GM06990 (cell line): ENCODE measurements around the gene UTF1.

Experiments
- DNase-seq: peaks from one replicate; pipeline ENCODE4 v3.0.0-alpha.2; 2011; ENCODE audit not compliant: insufficient read length; ENCODE audit errors: extremely low read depth
- H3K27me3 ChIP-seq: replicated peaks from 2 replicates; pipeline ENCODE4 v1.6.0; 2011; ENCODE audit warnings: low read length; ENCODE audit not compliant: control insufficient read depth, insufficient read depth
- H3K36me3 ChIP-seq: 2 replicates; pipeline ENCODE4 v1.5.1; 2011; ENCODE audit warnings: low read length; ENCODE audit not compliant: control insufficient read depth, insufficient read depth
- H3K4me3 ChIP-seq: replicated peaks from 2 replicates; pipeline ENCODE4 v1.5.1; 2011; ENCODE audit warnings: low read depth, mild to moderate bottlenecking, control low read depth, low read length
- CTCF ChIP-seq: IDR thresholded peaks from 2 replicates; pipeline ENCODE4 v1.5.1; 2011; ENCODE audit warnings: low read length, control low read depth, mild to moderate bottlenecking, inconsistent platforms; ENCODE audit not compliant: insufficient read depth, poor library complexity, severe bottlenecking

UTF1 gene

GRCh38 chr10:133251388-133252222 is 21.6 kb downstream of the UTF1 start:
- TF ChIP-seq CTCF, result no peak
- no peak for DNase-seq

GRCh38 chr10:133252223-133252552 is 22.2 kb downstream of the UTF1 start:
- no peak for DNase-seq
- no peaks in the 10 kb centered on the region; the same call in 1 of the 2 replicates for H3K27me3 ChIP-seq
- no peaks in the 10 kb centered on the region for H3K36me3 ChIP-seq
- H3K4me3 ChIP-seq, result no peak overlapping the region
- no peak for TF ChIP-seq CTCF

More at GRCh38 chr10:133251388-133252222, 21.6 kb downstream of the UTF1 start:
- H3K27me3 ChIP-seq, result no peaks in the 10 kb centered on the region; the same call in 1 of the 2 replicates
- H3K4me3 ChIP-seq, result no peak overlapping the region
- no peaks in the 10 kb centered on the region for H3K36me3 ChIP-seq

- TF ChIP-seq CTCF, result no peak
- no peak overlapping the region for H3K4me3 ChIP-seq
- no peak for DNase-seq
- H3K27me3 ChIP-seq, result no peaks in the 10 kb centered on the region; the same call in 1 of the 2 replicates
- no peaks in the 10 kb centered on the region for H3K36me3 ChIP-seq
Measured at GRCh38 chr10:133253361-133253955, 23.4 kb downstream of the UTF1 start.

GRCh38 chr10:133254421-133255120 is 24.6 kb downstream of the UTF1 start:
- no peak for DNase-seq
- Histone ChIP-seq H3K36me3 (no peaks in the 10 kb centered on the region), H3K27me3 (no peaks in the 10 kb centered on the region; the same call in 1 of the 2 replicates), H3K4me3 (no peak overlapping the region)
- no peak for TF ChIP-seq CTCF

GRCh38 chr10:133255323-133255722 is 25.3 kb downstream of the UTF1 start:
- H3K36me3 ChIP-seq, result no peaks in the 10 kb centered on the region
- TF ChIP-seq CTCF, result no peak
- H3K27me3 ChIP-seq, result no peaks in the 10 kb centered on the region
- DNase-seq, result no peak
- H3K4me3 ChIP-seq, result no peak overlapping the region
